ENCODE measurements around the gene CTF1.
"Not testable (repeated sequence)": the region's sequence is repeated elsewhere in the genome, so short reads cannot be mapped to it uniquely, and the experiment has no call there.

CTF1 gene

DNA sequence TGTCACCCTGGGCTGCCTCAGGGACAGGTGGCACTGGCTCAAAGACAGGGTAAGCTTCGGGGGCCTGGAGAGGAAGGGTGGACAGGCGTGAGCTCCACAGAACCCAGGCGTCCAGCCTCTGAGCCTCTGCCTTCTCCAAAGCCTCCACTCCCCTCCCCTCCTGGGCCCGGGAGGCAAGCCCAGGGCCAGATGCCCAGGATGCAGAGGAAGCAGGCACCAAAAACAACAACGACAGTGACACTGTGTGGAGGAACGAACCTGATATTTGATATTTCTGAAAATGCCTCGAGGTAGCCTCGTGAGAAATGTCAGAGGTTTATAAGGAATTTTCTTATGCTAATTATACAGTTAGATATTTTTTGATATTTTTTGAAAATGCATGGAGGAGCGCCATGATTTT is 8.5 kb upstream of the CTF1 start:
- in situ Hi-C loops (cut with MboI; ENCODE audit: low sequenced_read_pairs) = no loop called here

DNA sequence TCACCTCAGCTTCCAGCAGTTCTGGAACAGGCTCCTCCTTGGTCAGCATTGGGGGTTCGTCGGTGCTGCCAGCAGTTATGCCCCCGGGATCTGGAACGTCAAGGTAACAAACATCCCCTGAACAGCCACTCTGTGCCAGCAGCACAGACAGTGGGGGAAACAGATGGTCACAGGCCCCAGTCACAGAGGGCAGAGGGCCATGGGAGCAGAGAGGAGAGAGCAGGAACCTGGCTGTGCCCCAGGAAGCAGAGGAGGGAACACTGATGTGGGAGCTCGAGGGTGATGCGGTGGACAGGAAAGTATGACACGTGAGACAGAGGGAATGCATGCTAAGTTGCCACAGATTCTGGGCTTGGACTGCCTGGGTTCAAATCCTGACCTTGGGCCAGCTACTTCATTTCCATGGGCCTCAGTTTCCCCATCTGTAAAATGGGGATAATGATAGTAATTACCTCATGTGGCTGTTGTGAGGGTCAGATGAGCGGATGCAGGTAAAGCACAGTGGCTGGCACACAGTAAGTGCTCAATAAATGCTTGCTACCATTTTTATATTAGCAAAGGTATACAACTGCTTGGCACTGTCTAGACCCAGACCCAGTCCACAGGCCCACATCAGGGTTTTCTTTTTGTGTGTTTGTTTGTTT is 7.4 kb upstream of the CTF1 start:
- in situ Hi-C loops (cut with MboI; ENCODE audit: low sequenced_read_pairs) = no loop called here

DNA sequence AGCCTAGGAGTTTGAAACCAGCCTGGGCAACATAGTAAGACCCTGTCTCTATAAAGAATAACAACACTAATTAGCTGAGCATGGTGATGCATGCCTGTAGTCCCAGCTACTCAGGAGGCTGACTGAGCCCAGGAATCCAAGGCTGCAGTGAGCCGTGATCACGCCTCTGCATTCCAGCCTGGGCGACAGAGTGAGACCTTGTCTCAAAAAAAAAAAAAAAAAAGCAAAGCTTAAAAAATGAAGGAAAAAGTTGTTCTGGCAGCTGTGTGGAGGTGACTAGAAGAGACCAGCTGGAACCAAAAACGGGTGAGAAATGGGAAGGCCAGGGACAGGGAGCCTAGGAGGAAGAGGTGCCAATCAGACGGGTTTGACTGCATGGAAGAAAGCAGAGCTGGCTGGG is 6.7 kb upstream of the CTF1 start:
- in situ Hi-C loops (cut with MboI; ENCODE audit: low sequenced_read_pairs) = no loop called here

DNA sequence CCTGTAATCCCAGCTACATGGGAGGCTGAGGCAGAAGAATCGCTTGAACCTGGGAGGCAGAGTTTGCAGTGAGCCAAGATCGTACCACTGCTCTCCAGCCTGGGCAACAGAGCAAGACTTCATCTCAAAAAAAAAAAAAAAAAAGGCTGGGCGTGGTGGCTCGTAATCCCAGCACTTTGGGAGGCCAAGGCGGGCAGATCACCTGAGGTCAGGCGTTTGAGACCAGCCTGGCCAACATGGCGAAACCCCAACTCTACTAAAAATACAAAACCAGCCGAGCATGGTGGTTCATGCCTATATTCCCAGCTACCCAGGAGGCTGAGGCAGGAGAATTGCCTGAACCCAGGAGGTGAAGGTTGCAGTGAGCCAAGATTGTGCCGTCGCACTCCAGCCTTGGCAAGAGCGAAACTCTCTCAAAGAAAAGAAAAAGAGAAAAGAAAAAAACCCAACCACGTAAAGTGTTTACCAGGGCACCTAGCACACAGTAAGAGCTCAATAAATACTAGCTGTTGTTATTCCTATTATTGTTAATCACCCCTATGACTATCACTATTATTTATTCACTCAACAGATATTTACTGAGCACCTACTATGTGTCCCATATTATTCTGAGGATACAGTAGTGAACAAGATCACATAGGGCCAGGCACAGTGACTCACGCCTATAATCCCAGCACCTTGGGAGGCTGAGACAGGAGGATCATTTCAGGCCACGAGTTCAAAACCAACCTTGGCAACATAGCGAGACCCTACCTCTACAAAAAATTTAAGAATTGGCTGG is 5.2 kb upstream of the CTF1 start:
- in situ Hi-C loops (cut with MboI; ENCODE audit: low sequenced_read_pairs) = not testable (repeated sequence)

DNA sequence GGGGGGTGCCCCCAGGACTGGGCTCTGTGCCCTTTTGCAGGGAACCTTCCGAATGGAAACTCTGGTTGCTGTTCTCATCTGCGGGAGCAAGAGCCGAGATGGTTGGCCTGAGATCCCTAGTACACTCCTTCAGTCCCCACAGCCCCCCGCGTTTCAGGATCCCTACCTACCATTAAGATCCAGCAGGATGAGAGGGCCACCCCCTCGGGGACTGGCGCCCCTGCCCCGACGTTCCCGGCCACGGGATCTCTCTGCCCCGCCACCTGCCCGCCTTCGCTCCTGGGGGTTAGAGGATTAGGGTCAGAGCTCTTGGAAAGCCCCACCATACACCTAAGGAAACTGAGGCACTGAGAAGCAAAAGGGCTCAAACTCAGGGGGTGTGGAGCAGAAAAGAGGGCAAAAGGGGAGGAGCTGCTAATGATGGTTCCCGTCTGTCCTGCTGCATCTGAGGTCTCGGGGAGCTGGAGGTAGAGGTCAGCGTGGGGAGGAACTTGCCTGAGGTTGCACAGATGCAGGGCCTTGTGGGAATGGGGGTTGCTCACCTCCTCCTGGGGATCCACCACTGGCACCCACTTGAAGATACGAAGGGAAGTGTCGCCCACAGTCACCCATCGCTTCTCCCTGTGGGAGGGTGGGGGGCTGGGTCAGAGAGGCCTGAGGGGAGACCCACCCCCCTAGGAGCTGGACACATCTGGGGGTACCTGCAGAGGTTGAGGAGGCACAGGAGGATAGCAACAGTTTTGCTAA is 3.6 kb upstream of the CTF1 start:
- in situ Hi-C loops (cut with MboI; ENCODE audit: low sequenced_read_pairs) = no loop called here

DNA sequence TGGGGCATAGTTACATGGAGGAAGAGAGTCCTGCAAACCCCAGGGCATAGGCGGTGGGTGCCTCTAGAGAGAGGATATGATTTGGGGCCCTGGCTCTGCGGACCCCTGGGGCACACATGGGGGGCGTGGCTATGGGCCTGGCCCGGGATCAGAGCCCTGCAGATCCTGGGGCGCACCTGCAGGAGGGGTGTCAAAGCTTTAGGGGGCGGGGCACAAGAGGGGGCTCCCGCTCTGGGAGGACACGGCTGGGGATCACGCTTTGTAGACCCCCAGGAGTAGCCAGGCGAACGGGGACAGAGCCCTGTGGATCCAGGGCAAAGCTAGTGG is 3.0 kb upstream of the CTF1 start:
- in situ Hi-C loops (cut with MboI; ENCODE audit: low sequenced_read_pairs) = no loop called here

DNA sequence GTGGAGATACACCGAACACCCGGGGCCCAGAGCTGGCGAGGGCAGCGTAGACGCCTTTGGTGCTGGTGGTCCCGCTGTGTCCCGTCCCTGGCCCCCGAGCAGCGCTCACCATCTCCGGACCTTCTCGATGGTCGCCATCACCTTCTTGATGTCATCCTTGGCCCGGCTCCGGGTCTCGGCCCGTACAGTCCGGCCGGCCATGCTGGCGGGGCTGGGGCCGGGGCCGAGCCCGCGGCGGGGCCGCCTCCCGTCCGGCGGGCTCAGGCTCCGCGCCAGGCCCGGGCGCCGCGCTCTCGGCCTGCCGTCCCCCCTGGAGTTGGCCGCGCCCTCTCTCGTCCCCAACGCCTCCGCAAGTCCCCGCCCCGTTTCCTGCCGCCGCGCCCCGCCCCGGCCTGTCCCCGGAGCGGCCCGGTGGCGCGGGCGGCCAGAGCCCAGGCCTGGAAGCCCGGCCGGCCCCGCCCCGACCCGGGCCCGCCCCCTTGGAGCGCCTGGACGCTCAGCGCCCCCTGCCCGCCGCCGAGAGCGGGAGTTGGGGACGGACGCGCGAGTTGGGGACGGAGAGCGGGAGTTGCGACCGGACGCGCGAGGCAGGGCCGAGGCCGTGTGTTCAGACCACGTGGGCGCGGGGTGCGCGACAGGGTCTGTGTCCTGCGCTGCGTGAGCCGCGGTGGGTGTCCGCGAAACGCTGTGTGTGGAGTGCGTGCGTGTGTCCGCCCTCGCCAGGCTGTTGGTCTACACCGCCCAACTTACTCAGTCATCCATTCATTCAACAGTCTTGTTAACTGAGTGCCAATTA is 2.5 kb upstream of the CTF1 start, which contains the start of gene BCL7C:
Gene BCL7C, minus strand, starts transcription at position 334 of the 796 bp plus-strand sequence. Its CDS starts 133 bp downstream, at position 201.
- in situ Hi-C loops (cut with MboI; ENCODE audit: low sequenced_read_pairs) = no loop called here

DNA sequence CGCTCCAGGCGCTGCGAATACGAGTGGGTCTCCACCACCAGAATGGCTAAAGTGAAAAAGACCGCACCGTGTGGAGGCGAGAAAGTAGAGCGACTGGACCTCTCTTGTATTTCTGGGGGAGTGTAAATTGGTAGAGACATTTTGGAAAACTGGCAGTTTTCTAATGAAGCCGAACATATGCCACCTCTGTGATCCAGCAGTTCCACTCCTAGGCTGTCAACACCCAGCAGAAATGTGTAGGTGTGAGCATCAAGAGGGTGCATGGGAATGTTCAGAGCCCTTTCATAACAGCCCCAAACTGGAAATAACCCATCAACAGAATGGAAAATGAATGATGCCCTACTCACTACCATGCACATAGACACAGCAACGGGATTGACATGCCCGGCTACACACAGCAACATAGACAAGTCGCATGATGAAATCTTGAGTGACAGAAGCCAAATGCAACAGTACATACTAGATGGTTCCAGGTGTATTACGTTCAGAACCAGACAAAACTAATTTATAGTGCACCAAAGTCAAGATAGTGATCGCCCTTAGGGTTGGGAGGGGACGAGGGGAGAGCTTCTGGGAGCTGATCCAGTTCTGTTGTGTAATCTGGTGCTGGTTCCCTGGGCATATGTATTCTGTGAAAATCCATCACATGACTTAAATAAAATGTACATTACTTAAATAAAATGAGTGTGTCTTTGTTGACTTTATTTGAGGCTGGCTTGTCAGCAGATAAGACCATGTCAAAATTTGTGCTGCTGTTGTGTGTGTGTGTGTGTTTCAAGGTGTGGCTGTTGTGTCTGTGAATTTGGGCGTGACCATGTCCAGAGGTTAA is 1.7 kb upstream of the CTF1 start:
- in situ Hi-C loops (cut with MboI; ENCODE audit: low sequenced_read_pairs) = no loop called here

DNA sequence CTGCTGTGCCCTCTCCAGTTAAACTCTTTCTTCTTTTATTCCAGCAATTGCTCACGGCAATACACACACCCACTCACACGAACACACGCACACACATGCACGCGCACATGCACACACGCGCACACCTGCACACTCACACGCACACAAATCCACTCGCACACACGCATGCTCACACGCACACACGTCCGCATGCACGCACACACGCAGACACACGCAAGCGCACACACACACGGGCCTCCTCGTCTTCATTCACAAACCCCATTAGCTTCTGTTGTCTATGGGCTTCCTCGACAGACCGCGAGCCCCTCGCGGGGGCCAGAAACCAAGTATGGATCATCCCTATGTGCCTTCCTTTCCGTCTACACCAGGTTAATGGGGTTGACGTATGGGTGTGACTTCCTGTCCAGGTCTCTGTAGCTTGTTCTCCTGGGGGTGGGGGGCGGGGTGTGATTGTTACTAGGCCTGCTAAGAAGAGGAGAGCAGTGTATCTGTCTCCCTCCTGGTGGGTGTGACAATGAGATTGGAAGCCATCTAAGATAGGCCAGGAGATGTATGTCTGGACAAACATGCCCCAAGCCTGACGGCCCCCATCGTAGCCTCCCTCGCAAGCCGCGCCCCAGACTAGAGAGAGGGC is 670 bp upstream of the CTF1 start:
- in situ Hi-C loops (cut with MboI; ENCODE audit: low sequenced_read_pairs) = no loop called here

DNA sequence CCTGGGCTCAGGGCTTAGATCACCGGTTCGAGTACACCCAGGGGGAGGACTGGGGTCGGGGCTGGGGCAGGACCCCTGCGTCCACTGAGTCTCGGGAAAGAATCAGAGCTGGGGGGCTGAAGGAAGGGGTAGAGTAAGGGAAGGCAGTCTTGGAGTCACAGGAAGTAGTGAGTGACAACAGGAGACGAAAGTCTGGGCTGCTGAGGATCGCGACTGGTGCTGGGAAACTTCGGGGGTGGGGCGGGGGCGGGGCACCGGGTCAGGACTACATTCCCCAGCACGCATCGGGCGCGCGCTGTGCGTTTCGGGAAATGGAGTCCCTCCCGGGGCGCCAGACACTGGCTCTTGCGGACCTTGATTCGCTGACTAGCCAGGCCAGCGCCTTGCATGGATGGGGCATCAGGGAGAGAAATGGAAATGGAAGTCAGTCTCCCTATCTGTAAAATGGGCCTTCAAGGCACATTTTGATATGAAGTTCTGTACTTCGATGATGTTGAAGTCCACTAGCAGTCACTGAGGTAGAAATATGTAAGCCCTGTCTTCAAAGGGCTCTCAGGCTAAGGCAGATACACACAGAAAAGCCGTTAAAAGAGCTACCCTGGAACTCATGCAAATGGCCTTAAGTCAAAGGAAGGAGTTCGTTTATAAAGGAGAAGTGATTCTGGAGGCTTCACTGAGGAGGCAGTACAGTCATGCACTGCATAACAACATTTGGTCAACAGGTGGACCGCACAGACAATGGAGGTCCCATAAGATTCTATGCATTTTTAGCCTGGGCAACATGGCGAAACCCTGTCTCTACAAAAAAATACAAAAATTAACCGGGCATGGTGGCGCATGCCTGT is 697 bp downstream of the CTF1 start:
- in situ Hi-C loops (cut with MboI; ENCODE audit: low sequenced_read_pairs) = no loop called here

DNA sequence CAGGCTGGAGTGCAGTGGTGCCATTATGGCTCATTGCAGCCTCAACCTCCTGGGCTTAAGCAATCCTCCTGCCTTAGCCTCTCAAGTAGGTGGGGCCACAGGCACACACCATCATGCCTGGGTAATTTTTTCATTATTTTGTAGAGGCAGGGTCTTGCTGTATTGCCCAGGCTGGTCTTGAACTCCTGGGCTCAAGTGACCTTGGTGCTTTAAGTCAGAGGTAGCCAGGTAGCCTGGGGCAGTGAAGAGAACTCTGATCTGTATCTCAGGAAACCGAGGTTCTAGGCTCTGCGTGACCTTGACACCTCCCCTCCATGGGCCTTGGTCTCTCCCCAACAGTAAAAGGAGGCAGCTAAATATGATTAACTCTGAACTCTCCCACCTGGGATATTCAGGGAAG is 3.4 kb downstream of the CTF1 start:
- in situ Hi-C loops (cut with MboI; ENCODE audit: low sequenced_read_pairs) = no loop called here

DNA sequence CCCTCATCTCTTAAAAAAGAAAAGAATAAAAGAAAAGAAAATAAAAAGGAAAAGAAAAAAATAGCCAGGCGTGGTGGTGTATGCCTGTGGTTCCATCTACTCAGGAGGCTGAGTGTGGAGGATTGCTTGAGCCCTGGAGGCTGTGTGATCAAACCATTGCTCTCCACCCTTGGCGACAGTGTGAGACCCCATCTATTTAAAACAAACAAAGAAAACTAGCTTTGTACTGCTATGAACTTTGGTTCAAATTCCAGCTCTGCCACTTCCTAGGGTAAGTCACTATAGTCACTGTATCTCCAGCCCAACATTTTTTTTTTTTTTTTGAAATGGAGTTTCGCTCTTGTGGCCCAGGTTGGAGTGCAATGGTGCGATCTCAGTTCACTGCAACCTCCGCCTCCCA is 4.2 kb downstream of the CTF1 start:
- in situ Hi-C loops (cut with MboI; ENCODE audit: low sequenced_read_pairs) = no loop called here

DNA sequence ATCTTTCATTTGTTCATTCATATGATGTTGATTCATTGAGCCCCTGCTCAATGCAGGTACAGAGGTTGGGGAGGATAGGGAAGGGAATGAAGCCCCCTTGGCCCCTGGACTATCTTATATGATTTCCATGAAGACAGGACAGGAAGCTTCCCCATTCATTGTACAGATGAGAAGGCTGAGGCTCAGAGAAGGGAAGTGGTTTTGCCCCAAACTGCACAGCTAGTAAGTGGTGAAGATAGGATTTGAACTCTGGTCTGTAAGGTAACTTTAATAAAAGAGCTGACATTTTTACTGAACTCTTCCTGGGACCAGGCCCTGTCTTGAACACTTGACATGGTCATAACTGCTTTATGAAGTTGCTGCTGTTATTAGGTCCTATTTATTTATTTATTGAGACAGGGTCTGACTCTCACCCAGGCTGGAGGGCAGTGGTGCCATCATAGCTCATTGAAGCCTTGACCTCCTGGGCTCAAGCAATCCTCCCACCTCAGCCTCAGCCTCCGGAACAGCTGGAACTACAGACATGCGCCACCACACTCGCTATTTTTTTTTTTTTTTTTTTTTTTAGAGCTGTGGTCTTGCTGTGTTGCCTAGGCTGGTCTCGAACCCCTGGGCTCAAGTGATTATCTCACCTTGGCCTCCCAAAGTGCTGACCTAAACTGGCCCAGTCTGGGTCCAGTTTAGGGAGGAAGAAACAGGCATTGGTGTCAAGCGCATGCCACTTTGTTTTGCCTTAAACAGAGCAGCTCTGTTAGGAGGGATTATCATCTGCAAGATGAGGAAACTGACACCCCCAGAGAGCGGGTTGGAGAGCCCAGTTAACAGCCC is 5.0 kb downstream of the CTF1 start:
- in situ Hi-C loops (cut with MboI; ENCODE audit: low sequenced_read_pairs) = no loop called here

DNA sequence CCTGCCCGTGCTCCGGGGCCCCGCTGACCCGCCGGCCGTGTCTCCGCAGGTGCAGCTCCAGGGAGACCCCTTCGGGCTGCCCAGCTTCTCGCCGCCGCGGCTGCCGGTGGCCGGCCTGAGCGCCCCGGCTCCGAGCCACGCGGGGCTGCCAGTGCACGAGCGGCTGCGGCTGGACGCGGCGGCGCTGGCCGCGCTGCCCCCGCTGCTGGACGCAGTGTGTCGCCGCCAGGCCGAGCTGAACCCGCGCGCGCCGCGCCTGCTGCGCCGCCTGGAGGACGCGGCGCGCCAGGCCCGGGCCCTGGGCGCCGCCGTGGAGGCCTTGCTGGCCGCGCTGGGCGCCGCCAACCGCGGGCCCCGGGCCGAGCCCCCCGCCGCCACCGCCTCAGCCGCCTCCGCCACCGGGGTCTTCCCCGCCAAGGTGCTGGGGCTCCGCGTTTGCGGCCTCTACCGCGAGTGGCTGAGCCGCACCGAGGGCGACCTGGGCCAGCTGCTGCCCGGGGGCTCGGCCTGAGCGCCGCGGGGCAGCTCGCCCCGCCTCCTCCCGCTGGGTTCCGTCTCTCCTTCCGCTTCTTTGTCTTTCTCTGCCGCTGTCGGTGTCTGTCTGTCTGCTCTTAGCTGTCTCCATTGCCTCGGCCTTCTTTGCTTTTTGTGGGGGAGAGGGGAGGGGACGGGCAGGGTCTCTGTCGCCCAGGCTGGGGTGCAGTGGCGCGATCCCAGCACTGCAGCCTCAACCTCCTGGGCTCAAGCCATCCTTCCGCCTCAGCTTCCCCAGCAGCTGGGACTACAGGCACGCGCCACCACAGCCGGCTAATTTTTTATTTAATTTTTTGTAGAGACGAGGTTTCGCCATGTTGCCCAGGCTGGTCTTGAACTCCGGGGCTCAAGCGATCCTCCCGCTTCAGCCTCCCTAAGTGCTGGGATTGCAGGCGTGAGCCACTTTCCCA is 5.9 kb downstream of the CTF1 start:
- in situ Hi-C loops (cut with MboI; ENCODE audit: low sequenced_read_pairs) = no loop called here

DNA sequence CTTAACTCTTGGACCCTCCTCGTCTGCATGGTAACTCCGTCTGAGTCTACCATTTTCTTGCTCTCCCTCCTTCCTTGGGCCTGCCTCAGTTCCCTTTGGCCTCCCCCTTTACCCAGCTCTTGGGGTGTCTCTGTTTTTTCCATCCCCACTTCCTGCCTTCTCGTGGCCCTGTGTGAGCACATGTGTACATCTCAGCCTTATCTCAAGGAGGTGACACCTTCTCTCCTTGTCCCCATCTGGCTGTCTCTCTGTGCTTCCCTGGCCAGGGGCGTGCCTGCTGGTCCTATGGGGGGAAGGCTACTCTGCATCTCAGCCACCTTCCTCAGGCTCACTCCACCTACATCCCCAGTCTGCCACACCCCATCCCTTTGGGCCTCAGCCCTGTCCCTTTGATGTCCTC is 6.6 kb downstream of the CTF1 start:
- in situ Hi-C loops (cut with MboI; ENCODE audit: low sequenced_read_pairs) = no loop called here

DNA sequence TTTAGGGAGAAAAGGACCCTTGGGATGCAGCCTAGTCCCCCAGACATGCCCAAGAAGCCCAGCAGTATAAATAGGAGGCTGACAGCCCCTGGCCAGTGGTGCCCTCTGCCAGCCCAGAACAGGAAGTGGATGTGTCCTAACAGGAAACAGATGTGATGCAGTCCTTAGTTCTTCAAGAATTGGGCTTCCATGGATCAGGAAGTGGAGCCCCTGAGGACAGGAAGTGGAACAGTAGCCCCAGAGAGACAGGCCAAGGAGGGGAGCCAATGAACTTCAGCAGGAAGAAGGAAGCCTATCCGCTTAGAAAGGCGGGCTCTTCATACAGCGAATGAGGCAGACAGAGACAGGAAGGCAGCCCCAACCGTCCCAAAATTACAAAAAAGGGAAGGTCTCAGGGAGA is 7.2 kb downstream of the CTF1 start:
- in situ Hi-C loops (cut with MboI; ENCODE audit: low sequenced_read_pairs) = no loop called here

All from hTERT RPE-1 (cell line).